ENCODE data around the gene SMAD6. TPM values are rescaled to one million over a fixed set of nuclear protein-coding genes. Genes with fewer than 3 reads are reported as not detected.

SMAD6 gene
- total and polyA plus RNA-seq, 9 of the 15 experiments (the other 6 are each of a cell fraction or from before 2014, with no cell fraction given) = 0.10 to 15.5 (median 3.7) TPM

- no peak for TF ChIP-seq ZBTB40 (IDR thresholded peaks at IDR 0.05)
- 0 out of 2 replicates have a peak, but pooled peaks have one; percentile 31 for TF ChIP-seq ZBTB40 (CRISPR knock-in tag; IDR thresholded peaks at IDR 0.05)
- peak; percentile 27; the same call in 1 of the 2 replicates for TF ChIP-seq ZFX (CRISPR knock-in tag; IDR thresholded peaks at IDR 0.05)
- 0 out of 2 replicates have a peak, but pooled peaks have one; percentile 35 for TF ChIP-seq SP1 (CRISPR knock-in tag; IDR thresholded peaks at IDR 0.05)
- peak; percentile 71 for TF ChIP-seq POLR2G (IDR thresholded peaks at IDR 0.05; ENCODE audit: low read depth, low read length)
- no peak for TF ChIP-seq ZNF696 (CRISPR knock-in tag; conservative IDR thresholded peaks at IDR 0.05)
- TF ChIP-seq ZBTB7A (IDR thresholded peaks at IDR 0.05; ENCODE audit: borderline replicate concordance, control insufficient read depth, low read depth, low read length) = 0 out of 2 replicates have a peak, but pooled peaks have one; percentile 3
- TF ChIP-seq HNRNPLL (IDR thresholded peaks at IDR 0.05; ENCODE audit: low read depth, low read length, poor library complexity, severe bottlenecking) = peak; percentile 81
- no peak for TF ChIP-seq BCL6 (CRISPR knock-in tag; IDR thresholded peaks at IDR 0.05)
- TF ChIP-seq HMGXB4 (CRISPR knock-in tag; IDR thresholded peaks at IDR 0.05) = no peak
- TF ChIP-seq PTTG1 (tag; IDR thresholded peaks at IDR 0.05; ENCODE audit: low read depth) = no peak
- peak in 1 of 2 experiments; percentile 60; a peak in 2 of 4 replicates for TF ChIP-seq MNT (conservative IDR thresholded peaks at IDR 0.05)
- TF ChIP-seq SMC3 (conservative IDR thresholded peaks at IDR 0.05; ENCODE audit: insufficient read depth, low read depth, low read length) = 0 out of 2 replicates have a peak, but pooled peaks have one; percentile 11
Measured at GRCh38 chr15:66701422-66702034, 508 bp upstream of the SMAD6 start (continued).

Measured in K562 (cell line).